Measurements from ENCODE around the gene NID2. TPM values are rescaled to one million over a fixed set of nuclear protein-coding genes. Genes with fewer than 3 reads are reported as not detected.

Gene NID2
- total RNA-seq, 3 donors from 2014 or later: 0.14 to 0.29 (median 0.20) TPM

GRCh38 chr14:52039124-52039815 is 29.6 kb downstream of the NID2 start:
- ATAC-seq (no peak), DNase-seq (no peak)
- no peak overlapping the region for H3K4me3 Mint-ChIP-seq
- H3K36me3 Mint-ChIP-seq (ENCODE audit: insufficient read depth): peaks cover 3% of the 10 kb centered on the region
- peaks cover 3% of the 10 kb centered on the region for H3K4me1 Mint-ChIP-seq (ENCODE audit: low read depth)
- H3K9me3 Mint-ChIP-seq: peaks cover 5% of the 10 kb centered on the region
- no peaks in the 10 kb centered on the region for H3K27me3 Mint-ChIP-seq (ENCODE audit: low read depth)

- Mint-ChIP-seq H3K4me1 (ENCODE audit: low read depth) (no peaks in the 10 kb centered on the region), H3K4me3 (no peak overlapping the region), H3K9me3 (peaks cover 5% of the 10 kb centered on the region), H3K36me3 (ENCODE audit: insufficient read depth) (peaks cover 3% of the 10 kb centered on the region), H3K27me3 (ENCODE audit: low read depth) (peaks cover 5% of the 10 kb centered on the region)
- ATAC-seq (no peak), DNase-seq (no peak)
Measured at GRCh38 chr14:52033101-52033642, 35.7 kb downstream of the NID2 start.

GRCh38 chr14:52032204-52032801 is 36.6 kb downstream of the NID2 start:
- no peak overlapping the region for H3K4me3 Mint-ChIP-seq
- H3K27me3 Mint-ChIP-seq (ENCODE audit: low read depth): peaks cover 5% of the 10 kb centered on the region
- H3K4me1 Mint-ChIP-seq (ENCODE audit: low read depth): no peaks in the 10 kb centered on the region
- ATAC-seq: no peak
- peaks cover 3% of the 10 kb centered on the region for H3K36me3 Mint-ChIP-seq (ENCODE audit: insufficient read depth)
- no peak for DNase-seq
- H3K9me3 Mint-ChIP-seq: peaks cover 5% of the 10 kb centered on the region

- no peaks in the 10 kb centered on the region for H3K4me1 Mint-ChIP-seq (ENCODE audit: low read depth)
- H3K4me3 Mint-ChIP-seq: no peak overlapping the region
- peaks cover 4% of the 10 kb centered on the region for H3K9me3 Mint-ChIP-seq
- DNase-seq: no peak
- peaks cover 5% of the 10 kb centered on the region for H3K27me3 Mint-ChIP-seq (ENCODE audit: low read depth)
- H3K36me3 Mint-ChIP-seq (ENCODE audit: insufficient read depth): peaks cover 3% of the 10 kb centered on the region
- ATAC-seq: no peak
Measured at GRCh38 chr14:52031781-52032180, 37.1 kb downstream of the NID2 start.

GRCh38 chr14:52029881-52030280 is 39.0 kb downstream of the NID2 start:
- Mint-ChIP-seq H3K4me3 (no peak overlapping the region), H3K4me1 (ENCODE audit: low read depth) (no peaks in the 10 kb centered on the region), H3K36me3 (ENCODE audit: insufficient read depth) (no peaks in the 10 kb centered on the region), H3K27me3 (ENCODE audit: low read depth) (peaks cover 5% of the 10 kb centered on the region), H3K9me3 (no peaks in the 10 kb centered on the region)
- DNase-seq (no peak), ATAC-seq (no peak)

- Mint-ChIP-seq H3K27me3 (ENCODE audit: low read depth) (no peaks in the 10 kb centered on the region), H3K36me3 (ENCODE audit: insufficient read depth) (no peaks in the 10 kb centered on the region), H3K4me1 (ENCODE audit: low read depth) (peaks cover 5% of the 10 kb centered on the region), H3K4me3 (no peak overlapping the region), H3K9me3 (peaks cover 3% of the 10 kb centered on the region)
- DNase-seq (no peak), ATAC-seq (no peak)
Measured at GRCh38 chr14:52026901-52027300, 42.0 kb downstream of the NID2 start.

DNA sequence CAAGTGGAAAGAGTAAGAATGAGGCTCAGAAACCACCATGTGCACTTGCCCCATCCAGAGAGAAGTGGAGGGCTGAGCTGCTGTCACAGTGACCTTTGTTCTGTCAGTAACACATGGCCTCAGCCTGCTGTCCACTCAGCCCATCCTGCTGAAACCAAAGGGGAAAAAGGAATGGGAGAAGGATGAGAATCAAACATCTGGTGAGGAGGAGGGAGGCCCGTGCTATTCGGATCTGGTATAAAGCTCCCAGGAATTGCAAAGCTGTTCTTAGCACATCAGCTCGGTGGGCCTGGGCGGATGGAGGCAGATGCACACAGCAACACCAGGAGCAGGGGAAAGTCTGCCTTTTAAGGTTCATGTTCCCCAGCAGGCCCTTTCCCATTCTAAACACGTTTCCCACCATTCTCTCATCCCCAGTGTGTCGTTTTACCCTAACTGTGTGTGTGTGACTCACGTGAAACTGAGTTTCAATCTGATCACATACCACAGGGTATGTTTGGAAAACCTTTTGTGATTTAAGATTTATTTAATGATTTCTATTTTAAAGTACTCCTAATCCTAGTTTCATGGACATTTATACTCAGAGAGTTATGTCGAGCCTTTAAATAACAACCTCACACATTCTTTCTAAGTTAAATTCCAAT is 42.7 kb downstream of the NID2 start:
- no peak for ATAC-seq
- no peak for DNase-seq
- Mint-ChIP-seq H3K4me3 (no peak overlapping the region), H3K9me3 (peaks cover 3% of the 10 kb centered on the region), H3K4me1 (ENCODE audit: low read depth) (peaks cover 12% of the 10 kb centered on the region), H3K36me3 (ENCODE audit: insufficient read depth) (no peaks in the 10 kb centered on the region), H3K27me3 (ENCODE audit: low read depth) (no peaks in the 10 kb centered on the region)

DNA sequence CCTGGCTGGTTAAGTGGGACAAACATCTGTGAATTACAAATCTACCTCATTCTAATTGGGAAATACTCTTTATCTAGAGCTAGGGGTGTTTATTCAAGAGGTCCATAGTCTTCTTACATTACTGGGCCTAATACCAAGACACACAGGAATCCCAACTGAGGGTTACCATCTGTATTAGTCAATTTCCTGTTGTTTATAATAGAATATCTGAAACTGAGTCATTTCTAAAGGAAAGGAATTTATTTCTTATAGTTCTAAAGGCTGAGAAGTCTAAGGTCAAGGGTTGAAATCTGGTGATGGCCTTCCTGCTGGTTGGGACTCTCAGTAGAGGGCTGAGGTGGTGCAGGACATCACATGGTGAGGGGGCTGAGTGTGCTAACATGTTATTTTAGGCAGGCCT is 43.5 kb downstream of the NID2 start:
- ATAC-seq: no peak
- Mint-ChIP-seq H3K4me1 (ENCODE audit: low read depth) (peaks cover 19% of the 10 kb centered on the region), H3K36me3 (ENCODE audit: insufficient read depth) (no peaks in the 10 kb centered on the region), H3K4me3 (no peak overlapping the region), H3K9me3 (peaks cover 3% of the 10 kb centered on the region), H3K27me3 (ENCODE audit: low read depth) (no peaks in the 10 kb centered on the region)
- no peak for DNase-seq

GRCh38 chr14:52023518-52023917 is 45.3 kb downstream of the NID2 start:
- H3K27me3 Mint-ChIP-seq (ENCODE audit: low read depth): no peaks in the 10 kb centered on the region
- peaks cover 26% of the 10 kb centered on the region for H3K4me1 Mint-ChIP-seq (ENCODE audit: low read depth)
- peaks cover 3% of the 10 kb centered on the region for H3K9me3 Mint-ChIP-seq
- no peaks in the 10 kb centered on the region for H3K36me3 Mint-ChIP-seq (ENCODE audit: insufficient read depth)
- no peak overlapping the region for H3K4me3 Mint-ChIP-seq
- ATAC-seq: no peak
- no peak for DNase-seq

- Mint-ChIP-seq H3K4me1 (ENCODE audit: low read depth) (peaks cover 26% of the 10 kb centered on the region), H3K9me3 (peaks cover 3% of the 10 kb centered on the region), H3K27me3 (ENCODE audit: low read depth) (peaks cover under 1% of the 10 kb centered on the region), H3K36me3 (ENCODE audit: insufficient read depth) (no peaks in the 10 kb centered on the region), H3K4me3 (no peak overlapping the region)
- ATAC-seq (peak; percentile 70 to 78), DNase-seq (no peak)
Measured at GRCh38 chr14:52021957-52022600, 46.8 kb downstream of the NID2 start.

DNA sequence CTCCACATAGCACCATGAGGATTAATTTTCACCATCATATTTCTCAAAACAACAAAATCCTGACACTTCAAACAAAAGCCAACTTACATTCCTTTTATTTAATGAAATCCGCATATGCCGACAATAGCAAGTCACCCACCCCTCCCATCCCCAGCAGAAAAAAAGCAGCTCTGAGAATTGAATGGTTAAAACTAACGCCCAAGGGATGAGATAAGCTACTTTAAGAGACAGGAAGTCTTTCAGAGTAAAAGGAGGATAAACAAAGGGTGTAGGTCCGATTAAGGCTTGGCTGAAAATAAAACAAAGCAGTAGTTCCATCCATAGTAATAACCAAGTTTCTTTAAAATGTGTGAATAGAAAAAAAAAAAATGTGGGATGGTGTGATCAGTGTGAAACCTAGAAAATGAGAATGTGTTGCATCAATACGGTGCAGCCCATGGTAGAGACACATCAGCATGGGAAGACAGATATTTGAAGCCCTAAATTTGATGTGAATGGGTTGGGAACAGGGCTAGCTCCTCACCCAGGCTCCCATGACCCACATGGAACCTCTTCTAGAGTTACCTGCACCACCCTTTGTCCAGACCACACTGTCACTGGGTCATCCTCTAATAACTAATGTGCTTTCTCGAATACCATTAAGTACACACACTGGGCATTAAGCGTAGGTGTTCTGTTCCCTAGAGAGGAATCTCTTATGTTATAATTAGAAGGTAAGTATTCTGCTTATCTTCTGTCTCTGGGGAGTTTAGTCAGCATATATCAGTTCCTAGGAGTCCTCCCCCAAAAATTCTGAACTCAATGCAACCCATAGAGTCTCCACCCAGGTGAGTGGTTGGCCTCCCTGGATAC is 47.8 kb downstream of the NID2 start:
- ATAC-seq: peak in 1 of 2 donors; percentile 47
- H3K27me3 Mint-ChIP-seq (ENCODE audit: low read depth): peaks cover 2% of the 10 kb centered on the region
- no peaks in the 10 kb centered on the region for H3K36me3 Mint-ChIP-seq (ENCODE audit: insufficient read depth)
- no peak for DNase-seq
- peaks cover 3% of the 10 kb centered on the region for H3K9me3 Mint-ChIP-seq
- H3K4me3 Mint-ChIP-seq: no peak overlapping the region
- H3K4me1 Mint-ChIP-seq (ENCODE audit: low read depth): peaks cover 26% of the 10 kb centered on the region

DNA sequence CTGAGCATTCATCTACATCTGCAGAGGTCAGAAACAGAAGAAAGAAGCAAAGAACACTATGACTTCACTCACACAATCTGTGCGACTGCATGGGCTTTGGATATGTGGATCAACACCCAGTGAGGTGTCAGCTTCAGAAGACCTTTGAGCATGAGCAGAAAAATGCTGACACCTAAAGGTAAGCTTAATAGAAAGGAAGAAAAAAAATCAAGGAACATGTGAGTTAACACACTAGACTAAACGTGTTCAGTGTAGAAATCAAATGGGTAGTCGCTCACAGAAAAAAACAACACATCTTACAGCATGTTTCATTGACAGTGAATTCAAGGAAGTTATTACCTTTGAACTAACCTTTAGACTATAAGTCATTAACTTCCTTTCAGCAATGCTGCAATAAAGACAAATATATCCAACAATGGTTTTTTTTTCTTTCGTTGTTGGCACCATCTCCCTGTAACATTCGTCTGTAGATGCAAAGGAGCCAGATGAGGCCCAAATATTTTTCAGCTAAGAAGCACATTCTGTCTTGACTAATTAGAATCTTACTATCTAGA is 48.6 kb downstream of the NID2 start:
- Mint-ChIP-seq H3K27me3 (ENCODE audit: low read depth) (peaks cover 2% of the 10 kb centered on the region), H3K4me3 (no peak overlapping the region), H3K36me3 (ENCODE audit: insufficient read depth) (no peaks in the 10 kb centered on the region), H3K4me1 (ENCODE audit: low read depth) (peaks cover 26% of the 10 kb centered on the region), H3K9me3 (peaks cover 3% of the 10 kb centered on the region)
- DNase-seq: no peak
- no peak for ATAC-seq

DNA sequence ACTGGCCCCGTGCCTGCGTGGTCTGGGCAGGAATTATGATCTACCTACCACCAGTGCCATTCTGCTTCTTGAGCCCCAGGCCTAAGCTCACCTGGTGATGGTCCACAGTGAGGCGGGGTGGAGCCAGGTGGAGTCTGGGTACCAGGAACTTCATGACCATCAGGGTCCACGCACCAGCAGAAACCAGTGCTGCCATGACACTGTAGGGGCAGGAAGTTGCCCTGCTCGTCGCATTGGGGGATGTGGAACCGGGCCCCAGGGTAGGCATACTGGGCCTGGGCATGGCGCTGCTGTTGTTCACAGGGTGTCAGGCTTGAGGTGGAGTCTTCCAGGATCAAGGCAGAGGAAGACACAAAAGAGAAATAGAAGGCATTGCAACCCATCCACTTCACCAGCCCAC is 49.9 kb downstream of the NID2 start:
- Mint-ChIP-seq H3K36me3 (ENCODE audit: insufficient read depth) (no peaks in the 10 kb centered on the region), H3K27me3 (ENCODE audit: low read depth) (peaks cover 2% of the 10 kb centered on the region), H3K4me3 (no peak overlapping the region), H3K4me1 (ENCODE audit: low read depth) (peaks cover 26% of the 10 kb centered on the region), H3K9me3 (no peaks in the 10 kb centered on the region)
- DNase-seq (no peak), ATAC-seq (no peak)
